HepG2 (cell line): ENCODE measurements around the gene ST3GAL2. TPM values are rescaled to one million over a fixed set of nuclear protein-coding genes. Genes with fewer than 3 reads are reported as not detected.

ENCODE experiments used
- CCDC6 ChIP-seq: sonication (generic); formaldehyde crosslinking; IDR thresholded peaks from 2 replicates; pipeline ENCODE4 v1.8.1; 2022; ENCODE audit warnings: mild to moderate bottlenecking, missing genetic modification reagents, moderate library complexity
- DBP ChIP-seq: sonication (generic); formaldehyde crosslinking; IDR thresholded peaks from 2 replicates; pipeline ENCODE4 v1.4.0; 2020; ENCODE audit warnings: missing genetic modification reagents; ENCODE audit errors: not compliant biosample characterization
- E2F1 ChIP-seq: sonication (generic); formaldehyde crosslinking; IDR thresholded peaks from 2 replicates; pipeline ENCODE4 v1.5.0; 2020; ENCODE audit warnings: missing genetic modification reagents
- E2F2 ChIP-seq: sonication (generic); formaldehyde crosslinking; IDR thresholded peaks from 2 replicates; pipeline ENCODE4 v1.4.0; 2020; ENCODE audit warnings: missing genetic modification reagents, borderline replicate concordance
- GABPA ChIP-seq, 2 experiments: IDR thresholded peaks; 2 replicates each; pipeline ENCODE4 v1.6.1; 2011 to 2016; ENCODE audit warnings: low read depth in 2 of 2, low read length in 1 of 2, missing biosample characterization in 1 of 2, missing genetic modification characterization in 1 of 2
- GABPB1 ChIP-seq: IDR thresholded peaks from 2 replicates; pipeline ENCODE4 v1.6.1; 2016; ENCODE audit warnings: mild to moderate bottlenecking, missing genetic modification reagents, moderate library complexity, missing compliant biosample characterization
- HNF4A ChIP-seq: sonication (generic); formaldehyde crosslinking; IDR thresholded peaks from 2 replicates; pipeline ENCODE4 v1.4.0; 2020; ENCODE audit warnings: missing genetic modification reagents
- MNT ChIP-seq: fragments of 450-650 bp; IDR thresholded peaks from 2 replicates; pipeline ENCODE4 v1.6.1; 2016
- RBM39 ChIP-seq: fragments of 200-400 bp; formaldehyde crosslinking; IDR thresholded peaks from one replicate; pipeline ENCODE4 v1.6.1; 2018; ENCODE audit warnings: antibody characterized with exemption, mild to moderate bottlenecking, low read depth, low read length; ENCODE audit not compliant: poor library complexity, severe bottlenecking
- RERE ChIP-seq: IDR thresholded peaks from 2 replicates; pipeline ENCODE4 v1.6.1; 2016; ENCODE audit warnings: low read depth, missing genetic modification reagents, missing compliant biosample characterization
- SP5 ChIP-seq: IDR thresholded peaks from 2 replicates; pipeline ENCODE4 v1.6.1; 2016; ENCODE audit warnings: low read depth, borderline replicate concordance
- THAP7 ChIP-seq: sonication (generic); formaldehyde crosslinking; IDR thresholded peaks from 2 replicates; pipeline ENCODE4 v1.8.1; 2023; ENCODE audit warnings: mild to moderate bottlenecking, missing genetic modification reagents
- TOE1 ChIP-seq: sonication (generic); formaldehyde crosslinking; IDR thresholded peaks from 2 replicates; pipeline ENCODE4 v1.4.0; 2020; ENCODE audit warnings: mild to moderate bottlenecking, missing genetic modification reagents
- ZNF20 ChIP-seq: sonication (generic); formaldehyde crosslinking; IDR thresholded peaks from 2 replicates; pipeline ENCODE4 v1.4.0; 2020; ENCODE audit warnings: mild to moderate bottlenecking, moderate library complexity, missing genetic modification reagents
- ZNF556 ChIP-seq: sonication (generic); formaldehyde crosslinking; IDR thresholded peaks from 2 replicates; pipeline ENCODE4 v1.4.0; 2020; ENCODE audit warnings: mild to moderate bottlenecking, missing genetic modification reagents, borderline replicate concordance
- polyA plus RNA-seq, 8 experiments: library from polyadenylated mRNA; depleted of rRNA in 3 of 8; stranded (reverse) in 7 of 8; unstranded in 1 of 8; fragments of >200 nt; fragmentation: Illumina TruSeq in 4 of 8; extraction: Trizol in 4 of 8; gene quantifications; 2 replicates each; pipeline versions ENCODE4 v1.2.1 to v1.2.3, GENCODE V29; 2011 to 2016; ENCODE audit warnings: low read depth in 4 of 8, missing spikeins in 1 of 8, mixed read lengths in 1 of 8; ENCODE audit not compliant: insufficient read depth in 1 of 8
- total RNA-seq, 5 experiments: library from RNA; depleted of rRNA; stranded (reverse); fragments of >200 nt; fragmentation: Illumina TruSeq; extraction: Trizol; gene quantifications; 2 replicates each; pipeline ENCODE4 v1.2.3, GENCODE V29; 2016; ENCODE audit warnings: low read depth in 1 of 5

ST3GAL2 gene
- total and polyA plus RNA-seq, 2 of the 13 experiments (the other 11 are each of a cell fraction or from before 2014, with no cell fraction given), result 16.3 to 24.9 TPM

GRCh38 chr16:70428178-70428998, 10.5 kb downstream of the ST3GAL2 start (continued):
- TF ChIP-seq MNT (peak; percentile 31; the same call in 1 of the 2 replicates), HNF4A (CRISPR knock-in tag) (peak; percentile 96), GABPB1 (CRISPR knock-in tag) (peak; percentile 77), ZNF556 (peak; percentile 97), RERE (CRISPR knock-in tag) (peak; percentile 83; the same call in 1 of the 2 replicates), GABPA (IDR thresholded peaks at IDR 0.05; ENCODE audit: low read depth, low read length) (peak; percentile 35), GABPA (CRISPR knock-in tag; IDR thresholded peaks at IDR 0.05; ENCODE audit: low read depth) (peak; percentile 81), E2F2 (CRISPR knock-in tag) (no peak), SP5 (CRISPR knock-in tag) (peak; percentile 97), CCDC6 (CRISPR knock-in tag) (peak; percentile 65), ZNF20 (CRISPR knock-in tag) (no peak), RBM39 (peak; percentile 97), TOE1 (CRISPR knock-in tag) (peak; percentile 63), DBP (no peak), E2F1 (CRISPR knock-in tag) (no peak; the same call in none of the 2 replicates), THAP7 (CRISPR knock-in tag) (no peak; the same call in 1 of the 2 replicates)
